ENCODE data around the gene PDE7B. TPM values are rescaled to one million over a fixed set of nuclear protein-coding genes. Genes with fewer than 3 reads are reported as not detected.
A peak's percentile ranks its signal among the peaks of the same experiment; 100 is the strongest.

The PDE7B gene
- total and polyA plus RNA-seq, 2 donors from 2014 or later: 4.6 to 15.4 TPM

- Histone ChIP-seq H3K27me3 (ENCODE audit: control insufficient read depth, insufficient read depth, low read length) (no peaks in the 10 kb centered on the region), H3K9me3 (ENCODE audit: control insufficient read depth in 2 of 3, insufficient read depth in 1 of 3, low read length in 3 of 3) (no peaks in the 10 kb centered on the region), H3K27ac (ENCODE audit: low read depth in 2 of 2, low read length in 2 of 2) (no peak overlapping the region), H3K9ac (ENCODE audit: low read length in 3 of 3) (no peak overlapping the region), H3K4me3 (ENCODE audit: low read length in 3 of 3) (no peak overlapping the region), H3K4me1 (ENCODE audit: control insufficient read depth in 2 of 3, insufficient read depth in 2 of 3, low read depth in 1 of 3, low read length in 3 of 3) (peaks cover 0 to 6% (median 2%) of the 10 kb centered on the region in 3 donors), H3K36me3 (ENCODE audit: control insufficient read depth in 2 of 3, insufficient read depth in 3 of 3, low read length in 3 of 3) (no peaks in the 10 kb centered on the region)
- intact Hi-C loops (cut with DNase I): no loop called here
- no peak for DNase-seq
- no peak for FAIRE-seq
- TF ChIP-seq CTCF (IDR thresholded peaks at IDR 0.05; ENCODE audit: borderline replicate concordance, extremely low read depth, insufficient read depth): no peak
These were observed 225.0 kb downstream of the PDE7B start for GRCh38 chr6:136076496-136076895.

GRCh38 chr6:136077834-136078576 is 226.5 kb downstream of the PDE7B start:
- Histone ChIP-seq H3K4me3 (ENCODE audit: low read length in 3 of 3) (no peak overlapping the region), H3K27me3 (ENCODE audit: control insufficient read depth, insufficient read depth, low read length) (no peaks in the 10 kb centered on the region), H3K27ac (ENCODE audit: low read depth in 2 of 2, low read length in 2 of 2) (no peak overlapping the region), H3K36me3 (ENCODE audit: control insufficient read depth in 2 of 3, insufficient read depth in 3 of 3, low read length in 3 of 3) (no peaks in the 10 kb centered on the region), H3K4me1 (ENCODE audit: control insufficient read depth in 2 of 3, insufficient read depth in 2 of 3, low read depth in 1 of 3, low read length in 3 of 3) (peaks cover 0 to 6% (median 2%) of the 10 kb centered on the region in 3 donors), H3K9me3 (ENCODE audit: control insufficient read depth in 2 of 3, insufficient read depth in 1 of 3, low read length in 3 of 3) (no peaks in the 10 kb centered on the region), H3K9ac (ENCODE audit: low read length in 3 of 3) (no peak overlapping the region)
- DNase-seq (no peak), FAIRE-seq (no peak)
- intact Hi-C loops (cut with DNase I): no loop called here
- no peak for TF ChIP-seq CTCF (IDR thresholded peaks at IDR 0.05; ENCODE audit: borderline replicate concordance, extremely low read depth, insufficient read depth)

- DNase-seq: no peak
- H3K27ac ChIP-seq (ENCODE audit: low read depth in 2 of 2, low read length in 2 of 2): peak overlapping the region in 1 of 2 donors; percentile 52
- FAIRE-seq: no peak
These were observed 228.4 kb downstream of the PDE7B start for GRCh38 chr6:136079701-136080565.

More at GRCh38 chr6:136079701-136080565, 228.4 kb downstream of the PDE7B start:
- H3K4me1 ChIP-seq (ENCODE audit: control insufficient read depth in 2 of 3, insufficient read depth in 2 of 3, low read depth in 1 of 3, low read length in 3 of 3): peaks cover 0 to 6% (median 2%) of the 10 kb centered on the region in 3 donors
- no peak overlapping the region for H3K4me3 ChIP-seq (ENCODE audit: low read length in 3 of 3)
- H3K9ac ChIP-seq (ENCODE audit: low read length in 3 of 3): no peak overlapping the region
- no peaks in the 10 kb centered on the region for H3K9me3 ChIP-seq (ENCODE audit: control insufficient read depth in 2 of 3, insufficient read depth in 1 of 3, low read length in 3 of 3)
- no peak for TF ChIP-seq CTCF (IDR thresholded peaks at IDR 0.05; ENCODE audit: borderline replicate concordance, extremely low read depth, insufficient read depth)
- intact Hi-C loops (cut with DNase I): no loop called here
- no peaks in the 10 kb centered on the region for H3K36me3 ChIP-seq (ENCODE audit: control insufficient read depth in 2 of 3, insufficient read depth in 3 of 3, low read length in 3 of 3)
- no peaks in the 10 kb centered on the region for H3K27me3 ChIP-seq (ENCODE audit: control insufficient read depth, insufficient read depth, low read length)

Measured in kidney (tissue), 14 donors.